ENCODE data around the gene GIN1.

The GIN1 gene

DNA sequence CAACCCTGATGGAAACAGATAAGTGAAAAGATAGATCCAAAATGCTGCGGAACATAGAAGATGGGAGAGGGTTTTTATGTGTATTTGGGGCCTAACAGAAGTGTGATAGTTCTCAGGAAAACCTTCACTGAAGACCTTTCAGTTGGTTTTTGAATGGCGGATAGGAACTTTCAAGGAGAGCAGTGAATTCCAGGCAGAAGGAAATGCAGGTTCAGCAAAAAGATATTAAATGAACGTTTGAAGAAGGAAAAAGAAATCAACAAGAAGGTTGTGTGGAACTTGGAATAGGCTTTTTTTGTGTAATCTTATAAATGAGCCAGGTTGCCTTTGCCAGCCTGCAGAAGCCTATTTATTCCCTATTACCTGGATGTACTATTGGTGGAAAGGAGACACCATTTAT lies 2.3 kb upstream of the GIN1 start:
- no peak overlapping the region for H3K27ac ChIP-seq
- TF ChIP-seq ZFX (IDR thresholded peaks at IDR 0.05): no peak
- TF ChIP-seq, protein P1, sequence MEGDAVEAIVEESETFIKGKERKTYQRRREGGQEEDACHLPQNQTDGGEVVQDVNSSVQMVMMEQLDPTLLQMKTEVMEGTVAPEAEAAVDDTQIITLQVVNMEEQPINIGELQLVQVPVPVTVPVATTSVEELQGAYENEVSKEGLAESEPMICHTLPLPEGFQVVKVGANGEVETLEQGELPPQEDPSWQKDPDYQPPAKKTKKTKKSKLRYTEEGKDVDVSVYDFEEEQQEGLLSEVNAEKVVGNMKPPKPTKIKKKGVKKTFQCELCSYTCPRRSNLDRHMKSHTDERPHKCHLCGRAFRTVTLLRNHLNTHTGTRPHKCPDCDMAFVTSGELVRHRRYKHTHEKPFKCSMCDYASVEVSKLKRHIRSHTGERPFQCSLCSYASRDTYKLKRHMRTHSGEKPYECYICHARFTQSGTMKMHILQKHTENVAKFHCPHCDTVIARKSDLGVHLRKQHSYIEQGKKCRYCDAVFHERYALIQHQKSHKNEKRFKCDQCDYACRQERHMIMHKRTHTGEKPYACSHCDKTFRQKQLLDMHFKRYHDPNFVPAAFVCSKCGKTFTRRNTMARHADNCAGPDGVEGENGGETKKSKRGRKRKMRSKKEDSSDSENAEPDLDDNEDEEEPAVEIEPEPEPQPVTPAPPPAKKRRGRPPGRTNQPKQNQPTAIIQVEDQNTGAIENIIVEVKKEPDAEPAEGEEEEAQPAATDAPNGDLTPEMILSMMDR (conservative IDR thresholded peaks at IDR 0.05): no peak

DNA sequence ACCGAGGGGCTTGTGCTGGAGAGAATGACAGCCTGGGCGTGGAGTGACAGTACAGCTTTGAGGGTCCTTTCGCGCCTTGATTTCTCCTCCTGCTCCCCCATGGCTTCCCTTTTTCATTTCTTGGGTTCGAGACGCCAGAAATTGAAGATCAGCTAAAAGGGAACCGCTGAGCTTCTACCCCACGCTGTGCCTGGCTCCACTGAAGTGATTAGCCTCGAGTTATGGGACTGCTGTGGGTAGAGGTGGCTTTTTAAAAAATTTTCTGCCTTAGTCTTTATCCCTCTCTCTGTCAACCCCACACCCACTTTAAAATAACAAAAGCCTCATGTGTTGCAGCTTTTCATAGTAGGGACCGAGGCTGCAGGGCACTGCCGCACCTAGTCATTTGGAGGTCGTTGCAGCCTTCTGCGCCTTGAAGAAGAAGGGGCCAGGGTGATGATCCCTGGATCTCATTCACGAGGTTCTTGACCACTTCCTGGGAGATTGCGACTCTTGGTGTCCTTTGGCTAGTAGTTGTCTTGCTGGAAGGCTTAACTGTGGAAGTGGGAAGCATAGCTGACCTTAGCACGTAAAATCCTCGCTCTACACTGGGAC lies 766 bp upstream of the GIN1 start:
- H3K27ac ChIP-seq: peak overlapping the region; percentile 84

DNA sequence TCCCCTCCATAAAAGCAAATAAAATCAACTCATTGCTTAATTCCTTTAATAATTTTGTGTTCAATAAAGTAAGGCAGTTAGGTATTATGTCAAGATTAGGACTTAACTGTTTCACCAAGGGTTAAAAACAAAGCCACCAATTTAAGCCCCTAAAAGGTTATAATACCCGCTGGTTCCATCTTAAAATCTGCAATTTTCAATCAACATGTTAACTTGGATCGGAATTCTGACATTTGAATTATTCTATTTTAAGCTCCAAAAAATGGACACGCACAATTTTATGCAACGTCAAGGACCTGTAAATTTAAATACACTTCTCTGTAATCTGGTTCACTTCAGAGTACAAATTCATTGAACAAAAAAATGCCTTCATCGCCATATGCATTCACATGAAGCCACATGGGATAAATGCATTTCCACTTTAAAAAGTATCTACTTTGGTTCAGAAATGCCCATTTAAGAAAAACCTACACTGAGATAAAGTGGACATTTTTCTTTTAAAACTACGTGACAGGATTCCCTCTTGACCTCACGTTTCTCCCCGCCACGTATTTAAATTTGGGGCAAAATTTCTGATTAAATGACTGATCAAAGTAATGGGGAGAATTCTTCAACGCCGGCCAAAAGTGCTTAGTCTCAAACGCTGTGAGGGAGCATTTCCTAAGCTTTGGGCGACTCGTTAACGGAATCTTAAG lies 721 bp downstream of the GIN1 start:
- TF ChIP-seq, protein P1 (conservative IDR thresholded peaks at IDR 0.05): no peak
- no peak for TF ChIP-seq ZFX (IDR thresholded peaks at IDR 0.05)
- peak overlapping the region; percentile 84 for H3K27ac ChIP-seq

More for the DNA sequence above, 766 bp upstream of the GIN1 start:
- TF ChIP-seq, protein P1 (conservative IDR thresholded peaks at IDR 0.05): no peak
- TF ChIP-seq ZFX (IDR thresholded peaks at IDR 0.05): no peak

DNA sequence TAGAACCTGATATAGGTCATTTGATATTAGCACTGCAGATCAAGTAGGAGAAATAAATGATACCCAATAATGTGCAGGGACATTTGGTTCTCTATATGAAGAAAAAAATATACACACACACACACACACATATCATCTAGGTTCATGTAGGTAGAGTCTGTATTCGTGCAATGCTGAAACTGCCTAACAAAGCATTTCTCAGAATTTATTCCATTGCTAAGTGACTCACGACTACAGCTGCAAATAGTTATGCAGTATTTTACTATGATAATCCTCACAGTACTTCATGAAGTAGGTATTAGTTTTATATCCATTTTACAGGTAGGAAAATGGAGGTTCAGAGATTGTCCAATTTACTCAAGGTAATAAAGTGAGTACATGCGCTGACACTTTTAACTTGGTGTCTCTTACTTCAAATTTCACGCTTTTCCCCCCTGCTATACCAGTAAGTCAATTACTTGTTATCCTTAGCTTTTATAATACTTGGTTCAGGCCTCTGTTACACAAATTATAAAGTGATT lies 2.4 kb downstream of the GIN1 start:
- no peak for TF ChIP-seq ZFX (IDR thresholded peaks at IDR 0.05)
- TF ChIP-seq, protein P1 (conservative IDR thresholded peaks at IDR 0.05): no peak
- no peak overlapping the region for H3K27ac ChIP-seq

DNA sequence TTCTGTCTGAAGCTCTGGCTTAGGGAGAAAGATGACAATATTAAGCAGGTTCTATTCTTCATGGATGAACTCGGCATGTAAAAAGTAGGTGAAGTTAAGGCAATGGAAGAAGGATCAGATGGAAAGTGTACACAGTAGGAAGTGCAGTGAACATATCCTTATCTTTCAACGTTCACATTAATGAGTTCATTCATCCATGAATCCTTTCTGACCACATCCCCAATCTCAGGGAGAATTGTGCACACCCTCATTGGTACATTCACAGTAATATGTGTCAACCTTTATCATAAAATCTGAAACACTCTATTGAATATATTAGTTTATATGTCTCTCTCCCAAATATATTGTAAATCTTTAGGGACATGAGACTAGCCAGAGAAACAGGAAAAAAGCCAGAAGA lies 5.5 kb downstream of the GIN1 start:
- no peak overlapping the region for H3K27ac ChIP-seq
- no peak for TF ChIP-seq ZFX (IDR thresholded peaks at IDR 0.05)
- TF ChIP-seq, protein P1 (conservative IDR thresholded peaks at IDR 0.05): no peak

DNA sequence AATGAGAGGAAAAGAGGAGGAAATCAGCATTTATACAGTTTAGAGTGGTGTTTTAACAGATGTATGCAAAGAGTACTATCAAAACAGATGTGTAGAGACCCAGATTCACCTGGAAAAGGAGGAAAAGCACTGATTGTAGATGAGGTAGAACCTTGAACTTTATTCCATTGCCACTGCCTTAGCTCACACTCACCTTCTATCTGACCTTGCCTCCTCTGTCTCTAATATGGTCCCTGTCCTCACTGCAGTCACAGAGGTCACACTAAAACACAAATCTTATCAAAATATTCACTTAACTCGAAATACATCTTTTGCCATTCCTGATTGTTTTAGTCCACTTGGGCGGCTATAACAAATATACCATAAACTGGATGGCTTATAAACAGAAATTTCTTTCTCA lies 7.0 kb downstream of the GIN1 start:
- no peak overlapping the region for H3K27ac ChIP-seq

DNA sequence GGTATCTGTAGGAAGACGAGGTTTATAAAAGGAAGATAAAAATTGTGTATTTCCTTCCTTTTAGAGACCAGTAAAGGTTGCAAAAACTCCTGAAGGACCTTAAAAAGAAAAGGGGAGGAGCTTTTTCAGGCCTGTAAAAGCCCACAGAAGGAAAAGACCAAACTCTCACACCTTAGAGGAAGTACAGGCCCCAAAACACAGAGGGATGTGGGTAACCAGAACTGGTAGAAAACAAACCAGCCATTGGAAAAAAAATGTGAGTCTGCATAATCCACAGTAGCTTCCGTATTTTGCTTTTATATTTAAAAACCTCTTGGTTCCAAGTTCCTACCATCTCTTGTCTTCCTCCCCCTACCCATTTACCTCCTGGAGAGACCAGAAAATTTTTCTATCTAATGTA lies 8.5 kb downstream of the GIN1 start:
- no peak overlapping the region for H3K27ac ChIP-seq
- TF ChIP-seq ZFX (IDR thresholded peaks at IDR 0.05): no peak
- TF ChIP-seq, protein P1 (conservative IDR thresholded peaks at IDR 0.05): no peak

More for the DNA sequence above, 7.0 kb downstream of the GIN1 start:
- TF ChIP-seq ZFX (IDR thresholded peaks at IDR 0.05): no peak
- TF ChIP-seq, protein P1 (conservative IDR thresholded peaks at IDR 0.05): no peak

All from C4-2B (cell line).